Measurements from ENCODE around the gene DAAM2. TPM values are rescaled to one million over a fixed set of nuclear protein-coding genes. Genes with fewer than 3 reads are reported as not detected.

Gene DAAM2
- total RNA-seq, 2 experiments from 2014 or later, result 0.09 to 1.1 TPM

GRCh38 chr6:39884696-39885095 is 92.5 kb downstream of the DAAM2 start:
- TF ChIP-seq EZH2phosphoT487 (IDR thresholded peaks at IDR 0.05; ENCODE audit: borderline replicate concordance, low read depth, low read length), result no peak
- no peak for TF ChIP-seq CTCF (conservative IDR thresholded peaks at IDR 0.05; ENCODE audit: low read length)
- POLR2A ChIA-PET, result no interaction called here

GRCh38 chr6:39885691-39886090 is 93.5 kb downstream of the DAAM2 start:
- no peaks in the 10 kb centered on the region for H3K9me2 ChIP-seq (ENCODE audit: insufficient read depth, low read length)
- H3K79me2 ChIP-seq (ENCODE audit: insufficient read depth, low read depth, low read length), result no peaks in the 10 kb centered on the region
- ChIA-PET POLR2A (no interaction called here), CTCF (ENCODE audit: unreplicated experiment) (no interaction called here)
- H4K20me1 ChIP-seq (ENCODE audit: insufficient read depth, low read length), result no peaks in the 10 kb centered on the region
- intact Hi-C loops (cut with micrococcal nuclease; ENCODE audit: unreplicated experiment), result no loop called here
- TF ChIP-seq CTCF (conservative IDR thresholded peaks at IDR 0.05; ENCODE audit: low read length) (no peak), EZH2phosphoT487 (IDR thresholded peaks at IDR 0.05; ENCODE audit: borderline replicate concordance, low read depth, low read length) (no peak)
- H3K4me2 ChIP-seq (ENCODE audit: low read length), result no peak overlapping the region
- H3K9me3 ChIP-seq (ENCODE audit: low read length), result no peaks in the 10 kb centered on the region
- H3K36me3 ChIP-seq (ENCODE audit: insufficient read depth, low read length), result no peaks in the 10 kb centered on the region
- H3K27ac ChIP-seq (ENCODE audit: low read depth, low read length, poor library complexity, severe bottlenecking), result no peak overlapping the region
- H3K4me3 ChIP-seq (ENCODE audit: low read depth, low read length, poor library complexity, severe bottlenecking), result no peak overlapping the region
- no TSS peak for BruUV-seq (replicated peaks)
- H3K4me1 ChIP-seq (ENCODE audit: insufficient read depth, low read length, poor library complexity, severe bottlenecking), result no peaks in the 10 kb centered on the region
- no peak overlapping the region for H2AFZ ChIP-seq (ENCODE audit: low read length)
- DNase-seq (ENCODE audit: low spot score), result no peak

More at GRCh38 chr6:39884696-39885095, 92.5 kb downstream of the DAAM2 start:
- no peaks in the 10 kb centered on the region for H3K4me1 ChIP-seq (ENCODE audit: insufficient read depth, low read length, poor library complexity, severe bottlenecking)
- no peaks in the 10 kb centered on the region for H3K9me3 ChIP-seq (ENCODE audit: low read length)
- no peaks in the 10 kb centered on the region for H3K36me3 ChIP-seq (ENCODE audit: insufficient read depth, low read length)
- no peak overlapping the region for H2AFZ ChIP-seq (ENCODE audit: low read length)
- H3K4me3 ChIP-seq (ENCODE audit: low read depth, low read length, poor library complexity, severe bottlenecking), result no peak overlapping the region
- H3K79me2 ChIP-seq (ENCODE audit: insufficient read depth, low read depth, low read length), result no peaks in the 10 kb centered on the region
- no peak overlapping the region for H3K4me2 ChIP-seq (ENCODE audit: low read length)
- DNase-seq (ENCODE audit: low spot score), result no peak
- no peaks in the 10 kb centered on the region for H4K20me1 ChIP-seq (ENCODE audit: insufficient read depth, low read length)
- H3K27ac ChIP-seq (ENCODE audit: low read depth, low read length, poor library complexity, severe bottlenecking), result no peak overlapping the region
- H3K9me2 ChIP-seq (ENCODE audit: insufficient read depth, low read length), result no peaks in the 10 kb centered on the region
- intact Hi-C loops (cut with micrococcal nuclease; ENCODE audit: unreplicated experiment), result no loop called here
- no TSS peak for BruUV-seq (replicated peaks)
- CTCF ChIA-PET (ENCODE audit: unreplicated experiment), result no interaction called here

- Histone ChIP-seq H3K9me3 (ENCODE audit: low read length) (no peaks in the 10 kb centered on the region), H3K4me2 (ENCODE audit: low read length) (no peak overlapping the region), H4K20me1 (ENCODE audit: insufficient read depth, low read length) (no peaks in the 10 kb centered on the region), H3K36me3 (ENCODE audit: insufficient read depth, low read length) (no peaks in the 10 kb centered on the region), H3K79me2 (ENCODE audit: insufficient read depth, low read depth, low read length) (no peaks in the 10 kb centered on the region), H3K27ac (ENCODE audit: low read depth, low read length, poor library complexity, severe bottlenecking) (no peak overlapping the region), H3K9me2 (ENCODE audit: insufficient read depth, low read length) (no peaks in the 10 kb centered on the region), H3K4me3 (ENCODE audit: low read depth, low read length, poor library complexity, severe bottlenecking) (no peak overlapping the region), H3K4me1 (ENCODE audit: insufficient read depth, low read length, poor library complexity, severe bottlenecking) (no peaks in the 10 kb centered on the region), H2AFZ (ENCODE audit: low read length) (no peak overlapping the region)
- intact Hi-C loops (cut with micrococcal nuclease; ENCODE audit: unreplicated experiment), result no loop called here
- ChIA-PET CTCF (ENCODE audit: unreplicated experiment) (no interaction called here), POLR2A (no interaction called here)
- BruUV-seq (replicated peaks), result no TSS peak
- TF ChIP-seq CTCF (conservative IDR thresholded peaks at IDR 0.05; ENCODE audit: low read length) (no peak), EZH2phosphoT487 (IDR thresholded peaks at IDR 0.05; ENCODE audit: borderline replicate concordance, low read depth, low read length) (no peak)
- DNase-seq (ENCODE audit: low spot score), result no peak
Observed at GRCh38 chr6:39886871-39887270, 94.7 kb downstream of the DAAM2 start.

All from OCI-LY7 (cell line).